ENCODE measurements around the gene VEPH1.

Gene VEPH1

GRCh38 chr3:157472648-157473047 lies 30.6 kb downstream of the VEPH1 start:
- DNase-seq: no peak

- DNase-seq: no peak
Measured at GRCh38 chr3:157471064-157471463, 32.2 kb downstream of the VEPH1 start.

GRCh38 chr3:157469561-157470294 lies 33.5 kb downstream of the VEPH1 start:
- DNase-seq: no peak

GRCh38 chr3:157467200-157467599 lies 36.0 kb downstream of the VEPH1 start:
- DNase-seq: peak; percentile 30

- DNase-seq: no peak
Measured at GRCh38 chr3:157465741-157466140, 37.5 kb downstream of the VEPH1 start.

- DNase-seq: peak; percentile 26
Measured at GRCh38 chr3:157464321-157464720, 38.9 kb downstream of the VEPH1 start.

GRCh38 chr3:157463816-157464215 lies 39.4 kb downstream of the VEPH1 start:
- DNase-seq: peak; percentile 51

GRCh38 chr3:157460253-157460652 lies 43.0 kb downstream of the VEPH1 start:
- peak; percentile 89 for DNase-seq

- DNase-seq: peak; percentile 12
Measured at GRCh38 chr3:157459706-157460105, 43.5 kb downstream of the VEPH1 start.

- DNase-seq: no peak
Measured at GRCh38 chr3:157453824-157454223, 49.4 kb downstream of the VEPH1 start.

GRCh38 chr3:157452097-157452496 lies 51.1 kb downstream of the VEPH1 start:
- no peak for DNase-seq

GRCh38 chr3:157447026-157447694 lies 56.1 kb downstream of the VEPH1 start:
- DNase-seq: peak; percentile 54

GRCh38 chr3:157445857-157446256 lies 57.4 kb downstream of the VEPH1 start:
- peak; percentile 56 for DNase-seq

GRCh38 chr3:157444797-157445184 lies 58.4 kb downstream of the VEPH1 start:
- no peak for DNase-seq

- peak; percentile 31 for DNase-seq
Measured at GRCh38 chr3:157443905-157444796, 59.1 kb downstream of the VEPH1 start.

GRCh38 chr3:157442729-157443128 lies 60.5 kb downstream of the VEPH1 start:
- DNase-seq: peak; percentile 44

- DNase-seq: no peak
Measured at GRCh38 chr3:157441102-157441624, 62.1 kb downstream of the VEPH1 start.

- DNase-seq: peak; percentile 45
Measured at GRCh38 chr3:157438194-157438730, 65.0 kb downstream of the VEPH1 start.

- peak; percentile 93 for DNase-seq
Measured at GRCh38 chr3:157436583-157437291, 66.5 kb downstream of the VEPH1 start, which contains the start of gene PTX3. Gene PTX3 (plus strand): TSS chr3:157436850. CDS start chr3:157436934, 84 bp downstream.

GRCh38 chr3:157429708-157430107 lies 73.5 kb downstream of the VEPH1 start:
- DNase-seq: peak; percentile 54

GRCh38 chr3:157428853-157429252 lies 74.4 kb downstream of the VEPH1 start:
- no peak for DNase-seq

- DNase-seq: no peak
Measured at GRCh38 chr3:157427901-157428300, 75.3 kb downstream of the VEPH1 start.

Data from EL (cell line).